ENCODE data around the gene SYNM. TPM values are rescaled to one million over a fixed set of nuclear protein-coding genes. Genes with fewer than 3 reads are reported as not detected.

SYNM gene
- total RNA-seq, 1 donor from 2014 or later = 1.7 TPM

DNA sequence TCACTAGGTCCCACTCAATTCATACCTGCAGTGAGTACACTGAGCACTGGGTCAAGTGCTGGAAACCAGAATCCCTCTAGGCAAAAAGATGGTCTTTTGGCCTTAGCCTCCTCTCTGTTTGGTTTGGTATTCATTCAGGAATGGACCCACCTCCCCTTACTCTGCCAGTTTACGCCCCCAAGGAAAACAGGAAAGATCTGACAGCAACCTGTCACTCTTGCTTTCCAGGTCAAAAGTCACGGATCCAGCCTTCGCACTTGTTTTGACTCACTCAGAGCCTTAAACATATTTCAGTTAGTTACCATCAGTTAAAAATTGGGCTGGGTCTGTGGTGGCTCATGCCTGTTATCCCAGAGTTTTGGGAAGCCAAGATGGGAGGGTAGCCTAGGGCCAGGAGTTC, 68.1 kb downstream of the SYNM start:
- Mint-ChIP-seq H3K27ac (ENCODE audit: unreplicated experiment) (no peak overlapping the region), H3K4me1 (ENCODE audit: unreplicated experiment) (no peaks in the 10 kb centered on the region), H3K27me3 (ENCODE audit: unreplicated experiment) (peaks cover 9% of the 10 kb centered on the region), H3K9me3 (ENCODE audit: unreplicated experiment) (no peaks in the 10 kb centered on the region), H3K36me3 (ENCODE audit: low read depth, unreplicated experiment) (peaks cover 21% of the 10 kb centered on the region), H3K4me3 (ENCODE audit: unreplicated experiment) (no peak overlapping the region)
- TF ChIP-seq CTCF (IDR thresholded peaks at IDR 0.05; ENCODE audit: unreplicated experiment) = no peak
- no peak for DNase-seq (ENCODE audit: low spot score)

GRCh38 chr15:99174567-99175395, 69.9 kb downstream of the SYNM start:
- H3K27me3 Mint-ChIP-seq (ENCODE audit: unreplicated experiment) = peaks cover 4% of the 10 kb centered on the region
- no peaks in the 10 kb centered on the region for H3K4me1 Mint-ChIP-seq (ENCODE audit: unreplicated experiment)
- H3K4me3 Mint-ChIP-seq (ENCODE audit: unreplicated experiment) = no peak overlapping the region
- no peak overlapping the region for H3K27ac Mint-ChIP-seq (ENCODE audit: unreplicated experiment)
- no peak for DNase-seq (ENCODE audit: low spot score)
- H3K36me3 Mint-ChIP-seq (ENCODE audit: low read depth, unreplicated experiment) = peaks cover 24% of the 10 kb centered on the region
- TF ChIP-seq CTCF (IDR thresholded peaks at IDR 0.05; ENCODE audit: unreplicated experiment) = no peak
- no peaks in the 10 kb centered on the region for H3K9me3 Mint-ChIP-seq (ENCODE audit: unreplicated experiment)

DNA sequence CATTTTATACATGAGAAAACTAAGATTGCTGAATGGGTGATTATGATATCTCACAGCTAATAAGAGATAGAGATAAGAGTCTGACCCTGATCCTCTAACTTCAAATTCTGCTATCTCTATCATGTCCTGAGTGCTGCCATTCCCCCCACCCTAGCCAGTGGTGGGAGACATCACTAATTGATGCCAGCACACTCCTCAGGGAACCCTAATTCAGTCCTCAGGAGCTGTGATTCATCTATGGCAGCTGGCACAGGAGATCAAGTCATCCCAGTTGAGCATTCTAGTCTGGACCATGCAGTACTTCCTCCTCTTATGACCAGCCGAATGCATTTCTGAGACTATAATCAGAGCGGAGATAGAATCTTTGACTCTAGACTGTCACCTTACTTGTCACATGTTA, 71.9 kb downstream of the SYNM start:
- Mint-ChIP-seq H3K9me3 (ENCODE audit: unreplicated experiment) (no peaks in the 10 kb centered on the region), H3K27ac (ENCODE audit: unreplicated experiment) (no peak overlapping the region), H3K36me3 (ENCODE audit: low read depth, unreplicated experiment) (peaks cover 13% of the 10 kb centered on the region), H3K27me3 (ENCODE audit: unreplicated experiment) (peaks cover 2% of the 10 kb centered on the region), H3K4me1 (ENCODE audit: unreplicated experiment) (peaks cover 3% of the 10 kb centered on the region), H3K4me3 (ENCODE audit: unreplicated experiment) (no peak overlapping the region)
- no peak for TF ChIP-seq CTCF (IDR thresholded peaks at IDR 0.05; ENCODE audit: unreplicated experiment)
- DNase-seq (ENCODE audit: low spot score) = no peak

DNA sequence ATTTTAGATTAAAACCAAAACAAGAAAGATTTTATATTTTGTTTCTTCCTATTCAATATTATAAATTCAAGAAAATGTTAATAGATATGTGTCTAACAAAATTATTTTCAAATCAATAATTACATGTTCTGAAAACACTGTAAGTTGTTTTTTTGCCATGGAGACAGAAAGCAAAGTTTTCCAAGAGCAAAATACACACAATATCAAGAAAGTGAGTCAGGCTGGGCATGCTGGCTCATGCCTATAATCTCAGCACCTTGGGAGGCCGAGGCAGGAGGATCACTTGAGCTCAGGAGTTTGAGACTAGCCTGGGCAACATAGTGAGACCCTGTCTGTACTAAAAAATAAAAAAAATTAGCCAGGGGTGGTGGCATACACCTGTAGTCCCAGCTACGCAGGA, 72.8 kb downstream of the SYNM start:
- no peak for TF ChIP-seq CTCF (IDR thresholded peaks at IDR 0.05; ENCODE audit: unreplicated experiment)
- Mint-ChIP-seq H3K36me3 (ENCODE audit: low read depth, unreplicated experiment) (peaks cover 13% of the 10 kb centered on the region), H3K27ac (ENCODE audit: unreplicated experiment) (no peak overlapping the region), H3K4me1 (ENCODE audit: unreplicated experiment) (peaks cover 9% of the 10 kb centered on the region), H3K27me3 (ENCODE audit: unreplicated experiment) (peaks cover 2% of the 10 kb centered on the region), H3K9me3 (ENCODE audit: unreplicated experiment) (no peaks in the 10 kb centered on the region), H3K4me3 (ENCODE audit: unreplicated experiment) (no peak overlapping the region)
- no peak for DNase-seq (ENCODE audit: low spot score)
